HUES64 (cell line): ENCODE measurements around the gene THOP1. TPM values are rescaled to one million over a fixed set of nuclear protein-coding genes. Genes with fewer than 3 reads are reported as not detected.
A peak's percentile ranks its signal among the peaks of the same experiment; 100 is the strongest.

Experiments
- H3K27ac ChIP-seq: 2 replicates; pipeline ENCODE4 v1.7.0; 2013; ENCODE audit warnings: low read depth, low read length, inconsistent platforms
- H3K27me3 ChIP-seq: 2 replicates; pipeline ENCODE4 v1.6.1; 2013; ENCODE audit warnings: mild to moderate bottlenecking, low read length; ENCODE audit not compliant: insufficient read depth
- H3K36me3 ChIP-seq: 2 replicates; pipeline ENCODE4 v1.6.1; 2013; ENCODE audit warnings: mild to moderate bottlenecking, low read length; ENCODE audit not compliant: insufficient read depth
- H3K4me1 ChIP-seq: 2 replicates; pipeline ENCODE4 v1.6.1; 2013; ENCODE audit warnings: mild to moderate bottlenecking, low read length, moderate library complexity; ENCODE audit not compliant: insufficient read depth
- H3K4me3 ChIP-seq: 2 replicates; pipeline ENCODE4 v1.5.1; 2013; ENCODE audit warnings: mild to moderate bottlenecking, low read length, moderate library complexity
- H3K9ac ChIP-seq: 2 replicates; pipeline ENCODE4 v1.6.1; 2013; ENCODE audit warnings: mild to moderate bottlenecking, low read depth, low read length
- H3K9me3 ChIP-seq: 2 replicates; pipeline ENCODE4 v1.6.1; 2013; ENCODE audit warnings: low read depth, low read length; ENCODE audit not compliant: insufficient read depth
- WGBS: fragments of 150-250, 120-280 bp; methylation state at CpG from one replicate; pipeline ENCODE4 v1.1.7; 2013; ENCODE audit warnings: missing lambda C conversion rate; 5-methylcytosine and 5-hydroxymethylcytosine counted together
- polyA plus RNA-seq, 2 experiments: library from polyadenylated mRNA; stranded (reverse); fragments of 50-300 nt; gene quantifications; one replicate each; pipeline ENCODE4 v1.2.3, GENCODE V29; 2013

THOP1 gene
- polyA plus RNA-seq (2013, experiment 1 of 2) = 95.4 TPM
- 73.7 TPM for polyA plus RNA-seq (2013, experiment 2 of 2)

DNA sequence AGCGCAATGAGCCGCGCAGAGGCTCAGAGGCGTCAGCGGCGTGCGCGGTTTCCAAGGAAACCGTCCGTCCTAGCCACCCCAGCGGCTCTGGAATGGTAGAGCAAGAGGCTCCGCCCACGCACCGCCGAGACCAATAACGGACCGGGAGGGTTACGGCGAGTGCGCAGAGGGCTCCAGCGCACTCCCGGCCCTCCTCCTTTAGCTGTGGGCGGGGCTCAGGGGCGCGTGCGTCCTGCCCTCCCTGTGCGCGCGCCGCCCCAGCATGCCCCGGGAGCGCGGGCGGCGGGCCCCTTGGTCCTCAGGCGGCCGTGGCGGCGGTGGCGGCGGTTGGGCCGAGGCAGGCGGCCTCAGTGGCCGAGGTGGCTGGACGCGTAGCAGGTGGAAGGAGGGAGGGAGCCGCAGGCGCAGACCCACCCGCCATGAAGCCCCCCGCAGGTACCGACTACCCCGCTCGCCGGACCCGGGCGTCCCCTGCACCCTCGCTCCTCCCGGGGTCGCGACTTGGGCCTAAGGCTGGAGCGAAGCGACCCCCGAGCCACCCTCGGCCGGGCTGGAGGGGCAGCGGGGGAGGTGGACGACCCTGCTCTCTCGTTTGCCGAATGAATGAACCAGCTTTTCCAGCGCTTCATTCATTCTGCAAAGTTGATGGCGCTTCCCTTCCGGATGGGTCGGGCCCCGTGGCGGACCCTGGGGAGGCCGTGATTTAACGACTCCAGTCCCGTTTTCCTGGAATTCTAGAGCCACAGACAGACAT is at the start of gene THOP1:
Gene THOP1 (plus strand): TSS at position 260 of the 754 bp plus-strand sequence. CDS start 160 bp downstream, at position 420.
- Histone ChIP-seq H3K27ac (peak within 1 kb of the TSS; percentile 76), H3K27me3 (no peaks in the 10 kb centered on the region), H3K36me3 (peaks cover 22% of the 10 kb centered on the region), H3K9ac (peak within 1 kb of the TSS; percentile 94), H3K9me3 (no peaks in the 10 kb centered on the region; the same call in 1 of the 2 replicates), H3K4me3 (peak within 1 kb of the TSS; percentile 90), H3K4me1 (0 out of 2 replicates have a peak, but pooled peaks cover 4% of the 10 kb centered on the region)
- under 1% methylated on average over 78 of the region's 78 CpGs for WGBS

DNA sequence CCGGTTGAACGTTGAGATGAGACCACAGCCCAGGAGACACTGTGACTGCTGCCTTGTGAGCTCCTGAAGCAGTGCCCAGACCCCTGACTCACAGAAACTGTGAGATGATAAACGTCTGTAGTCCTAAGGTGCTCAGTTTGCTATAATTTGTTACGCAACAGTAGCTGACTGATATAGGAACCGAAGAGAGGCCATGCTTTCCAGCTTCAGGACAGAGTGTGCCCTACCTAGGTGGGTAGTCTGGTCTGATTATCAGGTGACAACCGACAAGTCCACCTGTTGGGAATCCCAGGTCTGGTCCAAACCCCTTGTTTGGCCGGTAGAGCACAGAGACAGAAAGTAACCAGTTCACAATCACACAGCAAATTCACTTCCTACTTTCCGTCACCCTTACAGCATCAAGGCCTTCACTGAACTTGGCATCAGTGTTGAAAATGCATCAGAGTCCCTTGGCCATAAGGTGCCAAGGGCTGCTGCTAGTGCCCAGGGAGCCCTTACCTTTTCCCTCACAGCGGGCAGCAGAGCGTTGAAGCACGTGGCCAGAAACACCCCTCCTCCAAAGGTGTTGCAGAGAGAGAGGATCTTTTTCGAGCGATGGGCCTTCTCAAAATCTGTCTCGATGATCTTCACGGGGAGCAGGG is 48.6 kb upstream of the THOP1 start:
- no peak overlapping the region for H3K9ac ChIP-seq
- 0 out of 2 replicates have a peak, but pooled peaks cover 6% of the 10 kb centered on the region for H3K9me3 ChIP-seq
- H3K27ac ChIP-seq = no peak overlapping the region
- no peak overlapping the region for H3K4me3 ChIP-seq
- WGBS = 94% methylated on average over 15 of the region's 15 CpGs
- H3K36me3 ChIP-seq = peaks cover 32% of the 10 kb centered on the region
- H3K27me3 ChIP-seq = 0 out of 2 replicates have a peak, but pooled peaks cover 4% of the 10 kb centered on the region
- H3K4me1 ChIP-seq = no peaks in the 10 kb centered on the region

- under 1% methylated on average over 64 of the region's 64 CpGs for WGBS
- Histone ChIP-seq H3K9ac (peak within 1 kb of the TSS; percentile 61), H3K4me3 (peak within 1 kb of the TSS; percentile 93), H3K9me3 (0 out of 2 replicates have a peak, but pooled peaks cover 6% of the 10 kb centered on the region), H3K27ac (no peak within 1 kb of the TSS), H3K27me3 (peaks cover 7% of the 10 kb centered on the region; the same call in 1 of the 2 replicates), H3K36me3 (peaks cover 25% of the 10 kb centered on the region), H3K4me1 (no peaks in the 10 kb centered on the region)
Measured at GRCh38 chr19:2739602-2740313, 45.5 kb upstream of the THOP1 start, which contains the start of gene SLC39A3. Gene SLC39A3 (minus strand): TSS chr19:2740017. CDS start chr19:2737257, 2,760 bp downstream.

- Histone ChIP-seq H3K4me1 (no peaks in the 10 kb centered on the region), H3K27me3 (peaks cover 7% of the 10 kb centered on the region; the same call in 1 of the 2 replicates), H3K9ac (no peak overlapping the region), H3K36me3 (peaks cover 20% of the 10 kb centered on the region), H3K4me3 (0 out of 2 replicates have a peak overlapping the region, but pooled peaks have one; percentile 17), H3K27ac (no peak overlapping the region), H3K9me3 (0 out of 2 replicates have a peak, but pooled peaks cover 6% of the 10 kb centered on the region)
- WGBS = 52% methylated on average over 12 of the region's 13 CpGs
Measured at GRCh38 chr19:2740314-2740656, 45.0 kb upstream of the THOP1 start.

DNA sequence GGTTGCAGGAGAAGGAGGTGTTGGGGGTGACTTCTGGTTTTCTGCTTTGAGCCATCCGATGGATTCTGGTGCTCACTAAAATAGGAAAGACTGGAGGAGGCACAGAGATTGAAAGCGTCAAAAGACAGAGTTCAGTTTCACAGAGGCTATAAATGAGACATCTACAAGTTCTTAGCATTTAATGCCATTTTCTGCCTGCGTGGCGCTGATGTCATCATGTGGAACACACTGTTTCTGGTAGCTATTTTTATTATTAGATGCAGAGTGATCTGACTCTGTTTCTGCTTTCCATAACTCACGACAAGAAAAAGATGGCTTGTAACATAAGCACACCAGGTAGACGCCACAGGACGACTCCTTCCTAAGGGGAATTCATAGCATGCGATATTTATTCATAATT is 42.2 kb upstream of the THOP1 start:
- H3K27me3 ChIP-seq = peaks cover 10% of the 10 kb centered on the region; the same call in 1 of the 2 replicates
- H3K4me1 ChIP-seq = no peaks in the 10 kb centered on the region
- H3K9me3 ChIP-seq = no peaks in the 10 kb centered on the region
- H3K36me3 ChIP-seq = no peaks in the 10 kb centered on the region
- no peak overlapping the region for H3K9ac ChIP-seq
- no peak overlapping the region for H3K4me3 ChIP-seq
- WGBS = 72% methylated on average over 8 of the region's 8 CpGs
- H3K27ac ChIP-seq = no peak overlapping the region

GRCh38 chr19:2744113-2744512 is 41.2 kb upstream of the THOP1 start:
- Histone ChIP-seq H3K9ac (no peak overlapping the region), H3K4me3 (no peak overlapping the region), H3K27me3 (peaks cover 13% of the 10 kb centered on the region; the same call in 1 of the 2 replicates), H3K27ac (no peak overlapping the region), H3K4me1 (no peaks in the 10 kb centered on the region), H3K9me3 (no peaks in the 10 kb centered on the region), H3K36me3 (no peaks in the 10 kb centered on the region)
- 58% methylated on average over 4 of the region's 4 CpGs for WGBS

DNA sequence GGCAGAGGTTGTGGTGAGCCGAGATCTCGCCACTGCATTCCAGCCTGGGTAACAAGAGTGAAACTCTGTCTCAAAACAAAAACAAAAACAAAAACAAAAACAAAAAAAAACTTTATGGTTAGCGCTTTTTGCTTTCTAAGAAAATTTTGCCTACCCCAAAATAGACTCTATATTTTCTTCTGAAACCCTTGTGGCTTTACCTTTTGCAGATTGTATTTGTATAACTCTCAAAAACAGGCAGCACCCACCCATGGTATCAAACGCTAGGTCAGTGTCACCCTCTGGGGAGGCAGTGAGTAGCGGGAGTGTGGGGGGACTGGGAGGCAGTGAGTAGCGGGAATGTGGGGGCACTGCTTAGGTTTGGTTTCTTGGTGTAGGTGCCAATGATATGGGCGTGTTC is 38.0 kb upstream of the THOP1 start:
- H3K9ac ChIP-seq = no peak overlapping the region
- peaks cover 9% of the 10 kb centered on the region; the same call in 1 of the 2 replicates for H3K27me3 ChIP-seq
- H3K4me1 ChIP-seq = no peaks in the 10 kb centered on the region
- no peak overlapping the region for H3K27ac ChIP-seq
- H3K9me3 ChIP-seq = no peaks in the 10 kb centered on the region
- H3K36me3 ChIP-seq = no peaks in the 10 kb centered on the region
- H3K4me3 ChIP-seq = no peak overlapping the region
- 86% methylated on average over 7 of the region's 7 CpGs for WGBS

- no peak overlapping the region for H3K9ac ChIP-seq
Measured at GRCh38 chr19:2750808-2751437, 34.4 kb upstream of the THOP1 start.

DNA sequence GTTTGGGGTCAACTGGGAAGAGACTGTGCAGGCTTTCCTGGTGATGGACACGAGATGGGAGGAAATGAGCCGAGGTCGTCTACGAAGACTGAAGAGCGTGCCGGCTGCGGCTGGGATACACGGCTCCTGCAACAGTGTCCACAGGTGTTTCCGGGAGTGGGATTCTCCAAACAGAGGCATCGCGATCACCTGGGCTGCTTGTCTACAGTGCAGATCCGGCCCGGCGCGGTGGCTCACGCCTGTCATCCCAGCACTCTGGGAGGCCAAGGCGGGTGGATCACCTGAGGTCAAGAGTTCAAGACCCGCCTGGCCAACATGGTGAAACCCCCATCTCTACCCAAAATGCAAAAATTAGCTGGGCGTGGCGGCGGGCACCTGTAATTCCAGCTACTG is 33.9 kb upstream of the THOP1 start:
- H3K9me3 ChIP-seq = no peaks in the 10 kb centered on the region
- 94% methylated on average over 21 of the region's 21 CpGs for WGBS
- no peaks in the 10 kb centered on the region for H3K4me1 ChIP-seq
- peaks cover 33% of the 10 kb centered on the region for H3K36me3 ChIP-seq
- no peak overlapping the region for H3K27ac ChIP-seq
- H3K27me3 ChIP-seq = 0 out of 2 replicates have a peak, but pooled peaks cover 4% of the 10 kb centered on the region
- no peak overlapping the region for H3K4me3 ChIP-seq
- no peak overlapping the region for H3K9ac ChIP-seq

More at GRCh38 chr19:2750808-2751437, 34.4 kb upstream of the THOP1 start:
- Histone ChIP-seq H3K4me3 (no peak overlapping the region), H3K27me3 (peaks cover 6% of the 10 kb centered on the region; the same call in 1 of the 2 replicates), H3K9me3 (no peaks in the 10 kb centered on the region), H3K4me1 (no peaks in the 10 kb centered on the region), H3K36me3 (peaks cover 28% of the 10 kb centered on the region), H3K27ac (no peak overlapping the region)
- 88% methylated on average over 16 of the region's 17 CpGs for whole genome bisulfite sequencing

DNA sequence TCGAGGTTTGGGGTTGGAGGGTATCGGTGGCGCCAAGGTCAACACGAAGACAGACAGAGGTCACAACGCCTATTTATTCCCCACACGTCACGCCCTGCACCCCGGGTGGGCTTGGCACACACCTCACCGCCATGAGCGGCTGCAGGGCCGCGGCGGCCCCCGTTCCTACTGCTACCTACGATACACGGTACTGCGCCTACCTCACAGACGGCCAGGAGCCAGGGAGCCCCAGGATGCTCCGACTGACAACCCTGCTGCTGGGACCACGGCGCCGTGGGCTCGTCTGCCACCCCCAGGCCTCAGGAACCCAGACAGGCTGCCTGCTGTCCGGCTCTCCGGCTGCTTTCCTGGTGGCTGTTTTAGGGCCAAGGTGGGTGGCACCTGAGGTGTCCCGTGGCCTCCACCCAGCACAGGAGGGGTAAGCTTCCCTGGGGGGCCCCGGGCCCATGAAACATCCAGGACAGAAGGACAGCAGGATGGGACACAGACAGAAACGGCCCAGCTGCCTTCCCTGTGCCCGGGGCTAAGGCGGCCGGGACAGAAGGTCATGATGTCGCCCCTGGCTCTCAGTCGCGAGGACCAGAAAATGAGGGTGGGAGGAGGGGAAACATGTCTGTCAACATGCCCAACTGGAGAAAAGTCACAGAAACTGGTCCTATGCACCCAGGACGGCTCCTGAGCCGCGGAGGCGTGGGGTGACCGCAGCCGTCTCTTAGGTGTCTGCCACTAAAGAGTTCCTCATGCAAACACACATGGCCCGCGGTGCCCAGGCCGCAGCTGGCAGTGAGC is 30.4 kb upstream of the THOP1 start:
- Histone ChIP-seq H3K36me3 (peaks cover 63% of the 10 kb centered on the region), H3K27me3 (no peaks in the 10 kb centered on the region), H3K9me3 (no peaks in the 10 kb centered on the region), H3K4me3 (no peak overlapping the region), H3K27ac (no peak overlapping the region), H3K4me1 (no peaks in the 10 kb centered on the region), H3K9ac (no peak overlapping the region)
- WGBS = 93% methylated on average over 43 of the region's 43 CpGs
